NCI-H82 treated with DMSO at 0.1 percent for 48 hours (cell line): ENCODE results near the gene NCEH1.
"Not testable (repeated sequence)": the region's sequence is repeated elsewhere in the genome, so short reads cannot be mapped to it uniquely, and the experiment has no call there.

ENCODE experiments used
- DNase-seq: peaks from one replicate; lab custom pipeline; 2025; ENCODE audit not compliant: unreplicated experiment; lab: John Stamatoyannopoulos, UW

The NCEH1 gene

DNA sequence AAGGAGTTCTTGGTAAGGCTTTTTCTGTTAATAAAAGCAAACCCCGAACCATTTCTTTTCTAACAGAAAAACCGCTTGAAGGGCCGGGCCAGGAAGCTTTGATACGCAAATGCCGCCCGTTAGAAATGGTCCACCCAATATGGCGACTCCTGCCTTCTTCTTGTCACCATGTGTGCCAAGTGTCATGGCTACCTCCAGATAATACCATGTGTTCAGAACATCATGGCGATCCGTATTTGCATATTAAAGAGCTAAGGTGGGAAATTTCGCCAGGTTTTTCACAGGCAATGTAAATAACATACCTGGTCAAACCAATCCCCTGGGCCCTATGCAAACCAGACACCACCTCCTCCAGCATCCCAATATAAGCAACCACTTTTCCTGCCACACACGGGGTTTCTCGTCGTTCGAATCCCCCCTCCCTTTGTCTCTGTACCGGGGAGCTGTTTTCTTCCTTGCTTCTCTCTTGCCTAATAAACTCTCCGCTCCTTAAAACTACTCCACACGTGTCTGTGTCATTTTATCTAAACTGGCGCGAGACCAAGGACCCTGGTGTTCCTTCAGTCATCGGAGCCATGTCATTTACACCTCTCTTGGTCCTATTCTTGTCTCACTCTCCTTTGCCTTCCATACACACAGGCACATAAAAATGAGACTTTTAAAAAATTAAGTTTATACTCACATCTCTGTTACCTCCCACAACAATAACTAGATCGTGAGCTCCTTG lies 34.5 kb downstream of the NCEH1 start:
- no peak for DNase-seq

DNA sequence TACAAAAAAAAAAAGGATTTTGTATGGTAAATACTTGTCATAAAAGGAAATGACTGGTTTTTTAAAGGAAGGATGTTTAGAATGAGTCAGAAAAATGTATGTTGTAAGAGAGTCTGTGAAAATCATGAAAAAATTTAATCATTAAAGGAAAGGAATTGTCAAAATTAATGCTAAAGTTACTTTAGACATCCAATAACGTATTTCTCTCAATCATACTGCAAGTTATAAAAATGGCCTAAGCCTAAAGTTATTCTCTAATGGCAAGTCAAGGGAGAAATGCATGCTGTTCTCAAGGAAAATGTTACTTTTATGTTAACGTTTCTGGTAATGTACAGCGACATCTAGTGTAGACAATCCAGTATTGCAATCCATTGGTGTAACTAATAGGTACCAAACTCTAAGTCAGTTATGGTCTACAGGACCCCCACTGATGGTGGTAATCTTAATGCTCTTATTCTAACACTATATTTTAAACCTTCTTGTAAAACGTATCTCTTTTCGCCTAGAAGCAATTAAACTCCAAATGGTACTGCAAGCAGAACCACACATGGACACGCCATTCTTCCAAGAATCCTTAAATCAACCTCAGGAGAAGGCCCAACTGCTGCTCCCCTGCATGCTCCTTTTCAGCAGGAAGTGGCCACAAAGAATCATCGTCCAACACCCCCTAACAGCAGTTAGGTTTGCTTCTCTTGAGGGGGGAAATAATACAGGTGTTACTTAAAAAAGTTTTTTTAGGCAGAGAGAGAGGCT lies 35.2 kb downstream of the NCEH1 start:
- peak; percentile 21 for DNase-seq

DNA sequence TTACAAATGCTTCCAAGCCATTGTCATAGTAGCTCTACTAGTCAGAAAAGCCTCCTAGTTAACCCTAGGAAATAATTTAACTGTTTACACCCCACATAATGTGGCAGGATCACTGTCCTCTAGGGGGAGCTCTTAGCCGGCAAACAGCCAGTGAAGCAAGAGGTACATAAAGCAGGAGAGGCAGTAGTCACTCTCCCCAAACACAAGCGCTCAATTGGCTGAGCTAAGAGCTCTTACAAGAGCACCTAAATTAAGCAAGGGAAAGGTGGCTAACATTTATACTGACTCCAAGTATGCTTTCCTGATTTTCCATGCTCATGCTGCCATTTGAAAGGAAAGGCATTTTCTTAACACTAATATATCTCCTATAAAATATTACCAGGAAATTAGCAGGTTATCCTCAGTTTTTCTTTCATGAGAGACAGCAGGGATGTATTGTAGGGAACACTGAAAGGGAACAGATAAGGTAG lies 37.6 kb downstream of the NCEH1 start:
- DNase-seq = peak; percentile 55

DNA sequence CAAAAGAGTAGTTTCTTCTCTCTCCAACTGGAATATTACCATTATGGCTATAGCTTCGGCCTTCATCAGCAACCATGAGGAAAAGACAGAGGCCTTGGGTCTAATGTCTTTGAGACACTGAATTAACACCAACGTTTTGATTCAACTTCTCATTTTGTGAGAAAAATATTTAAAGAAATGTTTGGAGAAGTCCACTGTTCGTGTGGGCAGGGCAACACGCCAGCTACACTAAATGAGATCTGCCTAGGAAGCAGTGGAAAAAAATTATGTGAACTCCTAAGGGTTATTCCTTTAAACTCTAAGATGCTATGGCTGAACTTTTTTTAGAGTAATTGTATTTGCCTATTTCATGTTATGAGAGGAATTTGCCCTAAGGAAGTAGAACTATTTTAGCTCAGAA lies 41.8 kb downstream of the NCEH1 start:
- DNase-seq = no peak

DNA sequence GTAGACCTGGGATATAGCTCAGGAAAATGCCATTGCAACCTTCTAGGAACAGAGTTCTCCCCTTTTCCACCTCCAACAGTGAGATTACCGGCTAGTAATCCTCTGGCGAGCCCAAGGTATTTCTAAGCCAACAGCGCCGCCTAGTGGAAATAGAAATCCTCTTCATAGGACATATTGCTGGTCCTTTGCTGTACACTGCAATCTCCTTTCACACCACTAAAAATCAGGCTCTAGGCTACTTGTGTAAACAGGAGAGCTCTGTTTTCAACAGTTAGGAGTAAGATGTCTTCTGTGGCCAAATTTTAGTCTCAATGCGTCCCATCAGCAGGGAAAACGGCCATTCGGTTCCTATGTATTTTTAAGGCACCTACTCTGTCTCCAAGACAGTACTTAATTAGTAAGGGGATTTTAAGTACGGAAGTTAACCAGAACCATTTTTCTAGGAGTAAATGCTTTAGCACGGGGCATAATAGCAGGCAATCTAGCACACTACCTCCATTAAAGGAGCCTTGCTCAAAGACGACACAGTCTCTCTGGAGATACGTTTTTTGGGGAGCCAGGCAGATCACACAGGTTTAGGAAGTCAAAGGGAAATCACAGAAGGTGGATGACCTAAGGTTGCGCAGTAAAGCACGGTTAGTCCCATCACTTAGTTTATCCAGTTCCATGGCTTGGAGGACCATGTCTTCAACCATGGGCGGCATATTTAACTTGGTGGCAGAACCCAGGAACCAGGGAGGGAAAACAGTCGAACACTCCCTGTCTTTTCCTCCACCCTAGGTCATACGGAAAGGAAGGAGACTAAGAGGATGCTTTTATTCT lies 43.8 kb downstream of the NCEH1 start:
- DNase-seq = peak; percentile 71

DNA sequence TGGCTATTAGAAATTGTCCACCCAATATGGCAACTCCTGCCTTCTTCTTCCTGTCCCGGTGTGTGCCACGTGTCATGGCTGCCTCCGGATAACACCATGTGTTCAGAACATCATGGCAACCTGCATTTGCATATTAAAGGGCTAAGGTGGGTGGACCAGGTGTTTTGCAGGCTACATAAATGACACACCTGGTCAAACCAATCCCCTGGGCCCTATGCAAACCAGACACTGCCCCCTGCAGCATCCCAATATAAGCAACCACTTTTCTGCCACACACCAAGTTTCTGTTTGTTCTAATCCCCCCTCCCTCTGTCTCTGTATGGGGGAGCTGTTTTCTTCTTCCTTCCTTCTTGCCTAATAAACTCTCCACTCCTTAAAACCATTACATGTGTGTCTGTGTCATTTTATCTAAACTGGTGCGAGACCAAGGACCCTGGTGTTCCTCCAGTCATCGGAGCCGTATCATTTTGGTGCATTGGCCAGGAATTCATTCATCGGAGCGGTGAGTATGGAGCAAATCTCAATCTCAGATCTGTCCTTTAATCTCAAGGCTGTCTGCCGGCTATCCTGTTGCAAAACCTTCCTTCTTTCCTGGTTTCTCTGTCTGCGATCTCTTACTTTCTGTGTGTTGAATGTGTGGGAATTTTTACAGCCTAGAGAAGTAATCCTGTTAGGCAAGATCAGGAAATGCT lies 44.5 kb downstream of the NCEH1 start:
- DNase-seq = no peak

DNA sequence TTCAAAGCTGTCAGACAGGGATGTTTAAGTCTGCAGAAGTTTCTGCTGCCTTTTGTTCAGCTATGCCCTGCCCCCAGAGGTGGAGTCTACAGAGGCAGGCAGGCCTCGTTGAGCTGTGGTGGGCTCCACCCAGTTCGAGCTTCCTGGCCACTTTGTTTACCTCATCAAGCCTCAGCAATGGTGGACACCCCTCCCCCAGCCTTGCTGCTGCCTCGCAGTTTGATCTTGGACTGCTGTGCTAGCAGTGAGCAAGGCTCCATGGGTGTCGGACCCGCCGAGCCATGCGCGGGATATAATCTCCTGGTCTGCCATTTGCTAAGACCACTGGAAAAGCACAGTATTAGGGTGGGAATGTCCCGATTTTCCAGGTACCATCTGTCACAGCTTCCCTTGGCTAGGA lies 45.4 kb downstream of the NCEH1 start:
- not testable (repeated sequence) for DNase-seq

DNA sequence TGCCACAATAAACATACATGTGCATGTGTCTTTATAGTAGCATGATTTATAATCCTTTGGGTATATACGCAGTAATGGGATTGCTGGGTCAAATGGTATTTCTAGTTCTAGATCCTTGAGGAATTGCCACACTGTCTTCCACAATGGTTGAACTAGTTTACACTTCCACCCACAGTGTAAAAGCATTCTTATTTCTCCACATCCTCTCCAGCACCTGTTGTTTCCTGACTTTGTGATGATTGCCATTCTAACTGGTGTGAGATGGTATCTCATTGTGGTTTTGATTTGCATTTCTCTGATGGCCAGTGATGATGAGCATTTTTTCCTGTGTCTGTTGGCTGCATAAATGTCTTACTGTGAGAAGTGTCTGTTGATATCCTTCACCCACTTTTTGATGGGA lies 50.4 kb downstream of the NCEH1 start:
- DNase-seq = not testable (repeated sequence)

DNA sequence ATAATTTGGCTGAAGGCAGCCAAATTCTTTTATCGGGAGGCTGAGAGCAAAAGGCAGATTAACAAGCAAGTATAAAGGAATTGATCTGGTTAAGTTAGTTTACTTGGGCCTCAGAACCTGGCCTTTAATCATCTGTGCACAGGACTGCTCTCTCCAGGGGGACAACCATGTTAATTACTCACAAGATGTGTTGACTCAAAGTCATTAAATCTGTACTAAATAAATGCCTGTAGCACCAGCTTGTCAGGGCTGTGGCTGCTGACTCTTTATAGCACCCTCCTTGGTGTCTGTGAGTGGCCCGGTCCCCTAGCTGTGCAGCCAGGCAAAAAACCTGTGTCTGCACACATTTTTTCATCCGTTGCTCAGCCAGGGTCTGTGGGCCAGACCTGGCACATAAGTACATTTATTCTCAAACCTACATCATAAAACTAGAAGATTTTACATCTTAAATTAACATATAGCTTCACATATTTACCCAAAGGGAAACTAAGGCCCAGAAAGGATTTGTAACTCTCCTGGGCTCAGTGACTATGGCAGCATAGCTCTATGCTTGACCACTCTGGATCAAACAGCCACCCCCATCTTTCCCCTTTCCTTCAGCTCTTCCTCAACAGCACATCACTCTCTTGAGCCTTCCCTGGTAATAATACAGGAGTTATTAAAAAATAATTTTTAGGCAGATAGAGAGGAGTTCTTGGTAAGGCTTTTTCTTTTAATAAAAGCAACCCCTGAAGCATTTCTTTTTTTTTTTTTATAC lies 51.4 kb downstream of the NCEH1 start:
- DNase-seq = no peak

DNA sequence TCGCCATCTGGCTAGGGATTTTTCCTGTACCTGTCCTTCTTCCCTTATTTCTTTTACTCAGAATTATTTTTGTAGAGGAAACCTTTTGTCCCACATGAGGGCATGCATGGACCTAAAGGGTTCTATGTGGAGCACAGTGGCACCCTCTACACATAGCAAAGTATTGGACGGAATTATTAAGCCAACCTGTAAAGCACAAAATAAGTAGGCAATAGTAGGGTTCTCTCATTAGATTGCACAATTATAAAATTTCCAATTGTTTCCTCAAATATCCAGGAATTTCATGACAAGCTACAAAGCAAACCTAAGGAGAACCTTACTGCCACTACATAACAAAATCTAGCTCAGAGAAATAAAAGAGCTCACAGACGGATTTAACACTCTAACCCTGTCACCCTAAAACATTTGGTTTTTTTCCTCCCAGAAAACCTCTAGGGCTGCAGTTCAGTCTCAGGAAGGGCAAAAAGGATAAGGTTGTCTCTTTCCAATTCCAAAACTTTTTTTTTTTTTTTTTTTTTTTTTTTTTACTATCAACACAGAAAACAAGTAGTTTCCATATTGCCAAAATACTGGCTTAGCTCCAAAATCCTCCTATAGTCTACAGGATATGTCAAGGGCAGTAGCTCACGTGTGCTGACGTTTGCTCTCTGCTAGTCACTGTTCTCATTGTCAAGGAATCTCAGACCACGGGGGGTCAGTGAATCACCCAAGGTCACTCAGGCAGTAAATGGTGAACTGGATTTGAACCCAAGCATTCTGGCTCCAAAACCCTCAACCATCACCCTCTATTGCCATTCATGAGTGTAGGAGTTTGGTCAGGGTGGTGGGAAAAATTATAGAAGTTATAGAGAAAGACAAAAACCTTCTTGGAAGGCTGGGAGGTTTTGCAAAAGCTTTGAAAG lies 52.3 kb downstream of the NCEH1 start:
- no peak for DNase-seq

DNA sequence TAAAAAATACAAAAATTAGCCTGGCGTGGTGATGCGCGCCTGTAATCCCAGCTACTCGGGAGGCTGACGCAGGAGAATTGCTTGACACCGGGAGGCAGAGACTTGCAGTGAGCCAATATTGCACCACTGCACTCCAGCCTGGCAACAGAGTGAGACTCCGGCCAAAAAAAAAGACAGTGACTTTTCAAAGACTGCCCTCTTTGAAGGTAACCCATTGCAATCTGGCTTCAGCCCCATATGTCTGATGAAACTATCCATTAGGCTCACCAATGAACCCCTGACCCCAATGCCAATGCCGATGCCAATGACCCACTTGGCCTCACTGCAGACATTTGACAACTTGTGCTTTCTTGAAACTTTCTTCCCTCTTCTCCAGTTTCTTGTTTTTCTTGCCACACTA lies 54.3 kb downstream of the NCEH1 start:
- DNase-seq = no peak

DNA sequence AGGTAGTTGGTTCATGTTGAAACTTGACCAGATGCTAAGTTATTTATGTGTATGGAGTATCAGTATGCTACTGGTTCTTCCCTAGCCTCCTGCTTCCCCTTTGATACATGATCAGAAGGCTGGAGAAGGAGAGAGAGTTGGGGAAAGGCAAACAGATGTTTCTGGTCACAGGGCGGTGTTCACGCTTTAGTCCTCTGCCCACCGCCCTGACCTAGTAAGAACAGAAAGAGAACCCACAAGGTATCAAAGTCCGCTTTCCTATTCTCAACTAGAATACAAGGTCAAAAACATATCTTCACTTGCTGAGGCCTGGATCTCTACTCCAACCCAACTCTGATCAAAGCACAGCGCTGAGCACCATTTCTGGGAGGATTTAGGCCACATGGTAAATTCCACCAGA lies 55.5 kb downstream of the NCEH1 start:
- no peak for DNase-seq

DNA sequence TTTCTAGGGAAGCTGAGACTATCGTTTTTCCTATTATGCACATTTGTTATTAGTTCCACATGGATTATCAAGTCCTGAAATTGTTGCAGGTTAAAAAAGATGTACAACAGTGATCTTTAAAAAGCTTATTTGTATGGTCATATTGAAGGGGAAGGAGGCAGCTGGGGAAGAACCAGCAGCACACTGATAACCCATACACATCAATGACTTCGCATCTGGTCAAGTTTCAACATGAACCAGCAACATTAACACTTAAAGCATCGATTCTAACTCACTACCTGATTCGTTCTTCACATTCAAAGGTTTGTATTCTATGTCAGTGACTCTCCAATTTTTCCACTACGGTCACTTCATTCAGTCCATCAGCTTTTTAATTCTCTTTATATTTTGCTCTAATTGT lies 56.4 kb downstream of the NCEH1 start:
- no peak for DNase-seq

DNA sequence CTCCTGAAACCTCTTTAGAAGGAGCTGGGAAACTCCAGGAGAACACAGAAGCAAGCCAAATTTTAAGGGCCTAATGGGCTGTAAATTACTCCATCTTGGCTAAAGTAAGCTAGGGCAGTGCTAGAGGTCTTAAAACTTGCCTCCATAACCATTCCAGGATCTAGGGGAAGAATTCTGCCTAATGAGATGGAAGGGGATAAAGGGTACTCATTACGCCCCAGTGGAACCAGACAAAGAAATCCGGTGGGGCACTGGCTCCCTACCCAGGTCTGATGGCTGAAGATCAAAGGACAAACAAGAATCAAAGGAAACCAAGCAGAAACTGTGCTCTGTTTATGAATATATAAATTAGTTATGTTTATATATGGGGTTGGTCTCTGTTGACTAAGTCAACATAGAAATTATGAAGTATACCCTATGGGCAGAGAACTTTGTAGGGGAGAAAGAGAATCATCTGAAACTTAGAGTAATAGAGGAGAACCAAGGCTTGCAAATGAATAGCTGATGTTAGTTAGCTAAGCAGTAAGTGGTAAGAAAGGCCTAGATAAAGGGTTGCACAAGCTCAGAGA lies 57.8 kb downstream of the NCEH1 start:
- no peak for DNase-seq

DNA sequence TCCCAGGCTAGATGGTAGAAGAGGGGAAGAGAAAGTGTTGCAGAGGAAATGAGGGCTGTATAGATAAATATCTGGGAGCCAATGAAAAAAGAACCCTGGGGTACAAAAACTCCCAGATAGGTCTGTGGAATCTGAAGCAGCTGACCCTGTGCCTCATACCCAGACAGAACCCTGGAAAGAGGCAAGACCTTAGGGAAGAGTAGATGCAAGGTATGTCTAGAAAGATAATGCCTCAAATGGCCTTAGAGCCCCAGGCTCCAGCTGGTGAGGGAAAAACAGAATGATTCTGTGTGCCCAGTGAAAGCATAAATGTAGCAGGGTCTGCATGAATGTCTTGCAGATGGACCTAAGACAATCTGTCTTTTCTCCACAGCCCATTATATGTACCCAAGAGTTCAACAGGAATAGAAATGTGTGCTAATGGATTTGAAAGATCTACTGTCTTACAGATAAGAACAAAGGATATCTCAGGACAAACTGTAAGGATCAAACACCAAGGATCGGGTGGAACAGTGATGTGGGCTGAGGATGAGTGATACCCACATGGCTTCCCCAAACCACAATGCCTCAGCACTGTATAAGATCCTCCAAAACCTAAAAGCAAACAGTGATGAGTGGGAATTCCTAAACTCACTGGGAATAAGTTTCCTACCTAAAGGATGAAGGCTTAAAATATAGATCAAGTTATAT lies 58.8 kb downstream of the NCEH1 start:
- DNase-seq = no peak

DNA sequence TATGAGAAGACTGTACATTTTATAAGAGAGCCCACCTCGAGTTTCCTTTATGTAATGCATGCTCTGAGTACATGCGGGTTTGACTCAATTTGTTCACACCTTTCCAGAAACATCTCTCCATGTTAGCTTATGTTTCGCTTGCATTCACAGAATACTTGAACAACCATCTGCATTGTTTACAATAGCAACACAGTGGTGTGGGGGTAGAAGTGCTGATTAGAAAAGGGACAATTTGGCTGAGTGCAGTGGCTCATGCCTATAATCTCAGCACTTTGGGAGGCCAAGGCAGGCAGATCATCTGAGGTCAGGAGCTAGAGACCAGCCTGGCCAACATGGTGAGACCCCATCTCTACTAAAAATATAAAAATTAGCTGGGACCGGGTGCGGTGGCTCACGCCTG lies 60.9 kb downstream of the NCEH1 start:
- DNase-seq = no peak

DNA sequence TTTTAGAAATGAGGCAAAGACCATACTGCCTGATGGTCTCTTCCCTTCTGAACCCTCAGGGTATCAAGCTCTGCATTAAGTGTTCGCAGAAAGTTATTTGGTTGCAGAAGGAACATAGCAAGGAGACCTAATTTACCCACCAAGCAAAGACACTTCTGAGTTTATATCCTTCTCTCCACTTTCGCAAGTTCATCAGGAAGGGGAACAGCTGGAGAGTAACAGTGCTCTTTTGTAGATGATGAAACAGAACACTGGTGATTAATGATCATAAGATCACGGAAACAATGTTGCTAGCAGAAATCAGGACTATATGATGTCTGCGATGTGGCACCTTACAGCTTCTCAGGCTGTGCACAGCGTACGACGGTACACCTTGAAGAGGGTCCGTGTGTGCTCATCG lies 62.1 kb downstream of the NCEH1 start:
- no peak for DNase-seq

DNA sequence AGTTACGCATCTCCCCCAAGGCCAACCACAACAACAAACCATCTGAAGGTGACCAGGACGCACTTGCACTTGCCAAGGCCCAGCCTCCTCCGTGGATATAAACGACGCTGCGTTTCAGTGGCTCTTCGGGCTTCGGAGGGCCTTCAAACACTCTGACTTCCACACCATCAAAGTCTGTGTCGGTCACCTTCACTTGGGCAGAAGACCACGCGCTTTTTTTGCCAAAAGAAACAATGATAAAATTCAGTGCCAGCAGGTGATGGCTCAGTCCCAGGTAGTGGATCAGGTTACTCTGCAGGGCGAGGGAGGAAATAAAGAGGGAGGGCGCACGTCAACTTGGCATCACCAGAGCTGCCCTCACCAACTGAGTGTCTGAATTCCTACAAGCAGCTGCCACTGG lies 63.0 kb downstream of the NCEH1 start:
- no peak for DNase-seq
